NCI-H2196 treated with DMSO at 0.1 percent for 48 hours (cell line): ENCODE data around the gene POLR1E.
"Not testable (repeated sequence)": the region's sequence is repeated elsewhere in the genome, so short reads cannot be mapped to it uniquely, and the experiment has no call there.

Source experiments
- DNase-seq: peaks from one replicate; lab custom pipeline; 2025; ENCODE audit not compliant: unreplicated experiment; lab: John Stamatoyannopoulos, UW

POLR1E gene

GRCh38 chr9:37501957-37502596, 16.3 kb downstream of the POLR1E start:
- DNase-seq = no peak

DNA sequence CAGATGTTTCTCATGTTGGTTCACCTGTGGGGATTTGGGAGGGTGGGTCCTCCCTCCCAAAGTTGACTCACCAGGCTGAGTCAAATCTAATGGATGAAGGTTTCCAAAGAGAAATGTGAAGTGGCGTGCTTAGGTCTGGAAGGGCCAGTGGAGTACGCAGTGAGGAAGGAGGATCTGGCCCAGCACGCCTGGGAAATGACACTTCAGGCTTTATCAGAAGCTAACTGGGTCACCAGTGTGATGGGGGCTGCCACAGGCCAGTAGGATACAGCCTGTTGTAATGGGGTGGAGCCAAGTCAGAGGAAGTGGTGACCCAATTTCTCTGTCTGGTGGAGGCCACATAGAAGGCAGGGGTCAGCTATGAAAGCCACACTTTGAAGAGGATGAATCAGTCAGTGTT, 18.0 kb downstream of the POLR1E start:
- no peak for DNase-seq

GRCh38 chr9:37504605-37505004, 18.9 kb downstream of the POLR1E start:
- DNase-seq = no peak

- DNase-seq = no peak
These were observed 21.9 kb downstream of the POLR1E start for GRCh38 chr9:37507566-37508134.

DNA sequence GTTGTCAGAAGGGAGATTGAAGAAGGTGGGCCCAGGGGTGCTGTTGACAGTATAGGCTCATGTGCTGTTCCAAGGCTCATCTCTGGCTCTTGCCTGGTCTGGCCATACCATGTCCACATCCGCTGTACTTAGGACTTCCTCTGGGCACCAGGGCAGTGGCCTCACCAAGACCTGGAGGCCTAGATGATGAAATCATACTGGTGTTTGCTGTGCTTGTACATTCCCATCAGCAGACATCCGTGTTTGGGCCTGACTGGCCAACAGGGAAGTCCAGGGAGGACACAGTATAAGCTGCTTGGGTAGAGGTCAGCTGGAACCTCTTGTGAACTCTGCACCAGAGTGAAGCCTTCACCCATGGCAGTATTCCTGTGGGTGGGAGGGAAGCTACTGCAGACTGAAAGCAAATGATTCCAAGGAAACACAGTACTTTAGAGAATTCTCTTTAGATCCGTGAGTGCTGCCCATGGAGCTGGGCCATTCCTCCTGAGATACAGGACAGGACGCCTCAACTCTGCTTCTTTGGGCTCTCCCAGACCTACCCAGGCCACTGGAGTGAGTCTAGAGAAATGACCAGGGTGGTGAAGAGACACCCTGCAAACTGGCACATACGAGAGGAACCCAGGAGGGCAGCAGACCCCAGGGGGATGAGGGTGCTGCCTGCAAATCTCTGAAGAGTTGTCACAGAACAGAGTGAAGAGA, 22.5 kb downstream of the POLR1E start:
- DNase-seq = no peak

- no peak for DNase-seq
These were observed 23.1 kb downstream of the POLR1E start for GRCh38 chr9:37508834-37509206.

DNA sequence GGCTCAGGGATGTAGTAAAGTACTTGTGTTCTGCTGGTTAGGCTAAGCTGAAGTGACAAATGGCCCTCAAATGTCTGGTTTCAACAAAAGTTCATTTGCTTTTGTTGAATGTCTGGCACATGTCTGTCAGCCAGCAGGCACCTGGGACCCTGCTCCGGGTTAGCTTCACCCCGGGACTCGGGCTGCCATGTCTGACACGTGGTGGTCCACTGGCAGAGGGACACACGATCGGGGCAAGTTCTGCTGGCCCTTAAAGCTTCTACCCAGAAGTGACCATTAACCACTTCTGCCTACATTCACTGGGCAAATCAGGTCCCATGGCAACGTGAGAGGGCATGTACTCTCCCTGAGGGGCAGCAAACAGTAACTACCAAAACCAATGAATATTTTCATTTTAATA, 23.8 kb downstream of the POLR1E start:
- DNase-seq = no peak

DNA sequence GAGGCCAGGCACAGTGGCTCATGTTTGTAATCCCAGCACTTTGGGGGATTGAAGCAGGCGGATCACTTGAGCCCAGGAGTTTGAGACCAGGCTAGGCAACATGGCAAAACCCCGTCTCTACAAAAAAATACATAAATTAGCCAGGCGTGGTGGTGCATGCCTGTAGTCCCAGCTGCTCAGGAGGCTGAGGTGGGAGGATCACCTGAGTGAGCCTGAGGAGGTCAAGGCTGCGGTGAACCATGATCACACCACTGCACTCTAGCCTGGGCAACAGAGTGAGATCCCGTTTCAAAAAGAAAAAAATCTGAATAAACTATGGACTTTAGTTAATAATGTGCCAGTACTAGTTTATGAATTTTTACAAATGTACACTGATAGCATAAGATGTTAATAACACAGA, 24.3 kb downstream of the POLR1E start:
- DNase-seq = not testable (repeated sequence)

- DNase-seq = no peak
These were observed 25.6 kb downstream of the POLR1E start for GRCh38 chr9:37511016-37512010.

DNA sequence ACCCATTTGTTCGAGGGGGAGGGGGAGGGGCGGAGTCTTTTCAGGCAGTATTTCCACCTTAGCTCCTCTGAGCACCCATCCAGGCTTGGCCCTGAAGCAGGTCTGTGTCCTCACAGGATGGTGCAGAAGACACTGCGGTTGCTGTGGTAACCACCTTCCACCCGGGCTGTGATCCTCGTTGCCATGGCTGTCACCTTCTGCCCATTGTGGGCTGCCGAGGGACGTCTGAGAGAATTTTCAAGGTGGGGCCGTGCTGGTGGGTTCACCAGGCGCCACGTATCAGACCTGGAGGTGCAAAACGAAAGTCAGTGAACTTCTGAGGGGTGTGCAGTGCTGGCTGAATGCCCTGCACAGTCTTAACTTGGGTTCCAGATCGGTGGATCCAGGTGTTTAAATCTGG, 26.7 kb downstream of the POLR1E start:
- no peak for DNase-seq

DNA sequence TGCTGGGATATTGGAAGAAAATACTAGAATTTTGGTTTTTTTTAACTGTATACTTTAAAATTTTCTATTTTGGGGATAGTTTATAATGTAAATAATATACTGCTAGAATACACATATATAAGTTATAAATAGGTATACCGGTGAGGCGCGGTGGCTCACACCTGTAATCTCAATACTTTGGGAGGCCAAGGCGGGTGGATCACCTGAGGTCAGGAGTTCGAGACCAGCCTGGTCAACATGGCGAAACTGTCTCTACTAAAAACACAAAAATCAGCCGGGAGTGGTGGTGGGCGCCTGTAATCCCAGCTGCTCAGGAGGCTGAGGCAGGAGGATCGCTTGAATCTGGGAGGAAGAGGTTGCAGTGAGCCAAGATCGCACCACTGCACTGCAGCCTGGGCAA, 28.7 kb downstream of the POLR1E start:
- DNase-seq = not testable (repeated sequence)

GRCh38 chr9:37514999-37515398, 29.3 kb downstream of the POLR1E start:
- no peak for DNase-seq

DNA sequence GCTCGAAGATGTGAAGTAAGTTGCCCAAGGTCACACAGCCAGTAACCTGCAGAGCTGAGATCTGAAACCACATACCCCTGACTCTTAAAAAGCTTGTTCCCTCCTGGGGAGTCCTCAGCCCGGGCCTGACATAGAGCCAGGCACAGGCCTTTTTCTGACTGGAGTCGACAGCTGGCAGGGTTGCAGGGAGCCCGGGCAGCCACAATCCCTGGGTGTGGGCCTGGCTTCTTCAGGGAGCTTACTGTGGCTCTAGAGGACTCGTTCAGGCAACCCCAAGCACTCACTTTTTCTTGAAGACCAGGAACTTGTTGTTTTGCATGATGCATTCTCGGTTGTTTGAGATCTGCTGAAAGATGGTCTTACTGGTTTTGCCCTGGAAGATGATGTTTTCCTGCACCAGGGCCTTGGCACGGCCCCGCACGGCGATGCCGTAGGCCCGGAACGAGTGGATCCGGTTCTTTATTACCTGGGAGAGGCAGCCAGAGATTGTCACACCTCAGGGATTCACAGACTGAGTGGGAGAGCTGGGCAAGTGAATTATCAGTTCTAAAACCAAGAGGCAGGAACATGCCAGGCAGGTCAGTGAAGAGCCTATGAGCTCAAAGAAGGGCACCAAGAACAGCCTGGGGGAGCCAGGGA, 30.0 kb downstream of the POLR1E start:
- no peak for DNase-seq

GRCh38 chr9:37517923-37518322, 32.2 kb downstream of the POLR1E start:
- no peak for DNase-seq

GRCh38 chr9:37520641-37521040, 34.9 kb downstream of the POLR1E start:
- no peak for DNase-seq

DNA sequence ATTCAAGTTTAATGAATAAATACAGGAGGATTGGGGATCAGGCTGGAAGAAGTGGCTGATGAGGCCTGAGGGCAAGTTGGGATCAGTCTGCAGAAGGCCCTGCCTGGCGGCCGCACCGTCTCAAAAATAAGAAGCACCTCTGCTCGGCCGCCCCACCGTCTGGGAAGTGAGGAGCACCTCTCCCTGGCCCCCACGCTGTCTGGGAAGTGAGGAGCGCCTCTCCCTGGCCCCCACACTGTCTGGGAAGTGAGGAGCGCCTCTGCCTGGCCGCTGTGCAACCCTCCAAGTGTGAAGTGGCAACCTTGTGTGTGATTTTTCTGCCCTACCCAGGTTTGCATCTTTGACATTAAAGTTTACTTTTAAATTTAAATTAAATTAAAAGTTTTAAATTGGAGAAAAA, 35.4 kb downstream of the POLR1E start:
- DNase-seq = no peak

DNA sequence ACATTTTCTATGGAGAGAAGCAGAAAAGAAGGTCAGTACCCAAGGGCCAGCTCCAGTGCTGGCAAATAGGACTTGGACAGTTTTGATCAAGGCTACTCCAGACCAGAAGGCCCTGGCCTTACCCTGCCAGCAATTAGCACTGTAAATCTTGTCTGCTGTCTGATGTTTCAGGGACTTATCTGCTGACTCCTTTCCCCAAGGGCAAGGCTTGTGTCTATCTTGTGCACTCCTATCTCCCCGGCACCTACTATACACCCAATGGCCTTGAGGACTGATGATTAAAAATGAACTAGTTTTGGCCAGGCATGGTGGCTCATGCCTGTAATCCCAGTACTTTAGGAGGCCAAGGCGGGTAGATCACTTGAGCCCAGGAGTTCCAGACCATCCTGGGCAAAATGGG, 37.2 kb downstream of the POLR1E start:
- no peak for DNase-seq

- DNase-seq = no peak
These were observed 38.2 kb downstream of the POLR1E start for GRCh38 chr9:37523916-37524315.

DNA sequence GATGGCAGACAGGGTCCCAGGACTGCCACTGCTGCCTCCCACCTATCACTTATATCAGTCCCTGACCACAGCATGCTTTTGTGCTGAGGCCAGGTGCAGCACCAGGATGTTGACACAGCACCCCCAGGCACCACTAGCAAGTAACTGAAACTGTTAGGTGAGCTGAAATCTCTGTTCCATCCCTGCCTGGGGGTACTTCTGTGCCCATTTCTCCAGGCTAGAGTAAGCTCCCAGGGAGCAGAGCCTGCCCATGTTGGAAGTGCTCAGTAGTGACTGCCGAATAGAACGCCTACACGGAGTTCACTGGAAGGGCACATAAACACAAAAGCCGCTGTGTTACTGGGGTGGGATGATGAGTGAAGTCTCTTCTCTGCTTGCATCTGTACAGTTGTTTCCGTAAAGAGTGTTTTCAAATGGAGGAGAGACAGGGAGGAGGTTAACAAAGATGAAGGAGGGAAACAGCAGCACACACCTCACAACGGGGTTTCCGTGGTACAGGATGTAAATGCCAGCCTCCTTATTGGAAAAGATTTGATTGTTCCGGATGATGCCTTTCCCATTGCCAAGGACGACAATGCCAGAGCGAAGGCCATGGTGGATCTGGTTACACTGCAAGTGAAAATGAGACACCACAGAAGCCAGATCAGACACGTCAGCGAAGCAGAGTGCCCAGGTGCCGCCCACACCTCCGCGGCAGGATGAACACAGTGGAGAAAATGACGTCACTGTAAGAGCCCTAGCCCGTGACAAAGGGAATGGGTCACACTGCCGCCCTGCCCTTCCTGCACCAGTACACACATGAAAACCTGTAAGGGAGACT, 43.1 kb downstream of the POLR1E start:
- peak; percentile 92 for DNase-seq

GRCh38 chr9:37531699-37532098, 46.0 kb downstream of the POLR1E start:
- DNase-seq = no peak
